Neural crest cell (in vitro differentiated cells): ENCODE measurements around the gene RNF150. TPM values are rescaled to one million over a fixed set of nuclear protein-coding genes. Genes with fewer than 3 reads are reported as not detected.

Source experiments
- DNase-seq: peaks from one replicate; pipeline ENCODE4 v3.0.0; 2021; ENCODE audit warnings: low read depth, mixed read lengths, low spot score
- H3K27ac Mint-ChIP-seq: one replicate; pipeline ENCODE4 v1.8.0; 2021; ENCODE audit warnings: mild to moderate bottlenecking, mixed read lengths; ENCODE audit not compliant: unreplicated experiment
- H3K27me3 Mint-ChIP-seq: 2 replicates; pipeline ENCODE4 v1.8.0; 2021; ENCODE audit warnings: low read depth, mild to moderate bottlenecking, mixed read lengths
- H3K36me3 Mint-ChIP-seq: 2 replicates; pipeline ENCODE4 v1.8.0; 2021; ENCODE audit warnings: low read depth, mild to moderate bottlenecking, mixed read lengths
- H3K4me1 Mint-ChIP-seq: 2 replicates; pipeline ENCODE4 v1.8.0; 2021; ENCODE audit warnings: mixed read lengths
- H3K4me3 Mint-ChIP-seq: one replicate; pipeline ENCODE4 v1.8.0; 2021; ENCODE audit warnings: mild to moderate bottlenecking, mixed read lengths
- H3K9me3 Mint-ChIP-seq: 2 replicates; pipeline ENCODE4 v1.8.0; 2021; ENCODE audit warnings: mixed read lengths
- total RNA-seq: library from RNA; stranded (reverse); gene quantifications from 2 replicates; pipeline ENCODE4 v1.2.1, GENCODE V29; 2021
- TF ChIP-seq, protein P1 (sequence below): fragments of 200-600 bp; sonication (generic); conservative IDR thresholded peaks from 2 replicates; pipeline ENCODE4 v1.5.0; 2021; ENCODE audit warnings: antibody characterized with exemption, mild to moderate bottlenecking

The RNF150 gene
- total RNA-seq, 1 donor from 2014 or later = 23.3 TPM

DNA sequence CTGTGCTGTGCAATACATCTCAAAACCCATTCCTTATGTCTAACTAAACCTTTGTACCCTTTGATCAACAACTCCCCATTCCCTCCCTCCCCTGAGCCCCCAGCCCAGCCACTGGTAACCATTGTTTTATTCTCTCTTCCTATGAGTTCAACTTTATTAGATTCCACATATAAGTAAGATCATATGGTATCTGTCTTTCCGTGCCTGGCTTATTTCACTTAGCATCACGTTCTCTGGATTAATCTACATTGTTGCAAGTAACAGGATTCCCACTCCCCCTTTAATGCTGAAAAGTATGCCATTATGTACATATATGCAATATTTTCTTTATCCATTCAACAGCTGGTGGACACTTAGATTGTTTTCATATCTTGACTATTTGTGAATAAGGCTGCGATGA lies 119.4 kb downstream of the RNF150 start:
- H3K4me3 Mint-ChIP-seq = no peak overlapping the region
- H3K4me1 Mint-ChIP-seq = no peaks in the 10 kb centered on the region
- H3K27ac Mint-ChIP-seq = no peak overlapping the region
- peaks cover 2% of the 10 kb centered on the region for H3K9me3 Mint-ChIP-seq
- no peak for DNase-seq
- TF ChIP-seq, protein P1, sequence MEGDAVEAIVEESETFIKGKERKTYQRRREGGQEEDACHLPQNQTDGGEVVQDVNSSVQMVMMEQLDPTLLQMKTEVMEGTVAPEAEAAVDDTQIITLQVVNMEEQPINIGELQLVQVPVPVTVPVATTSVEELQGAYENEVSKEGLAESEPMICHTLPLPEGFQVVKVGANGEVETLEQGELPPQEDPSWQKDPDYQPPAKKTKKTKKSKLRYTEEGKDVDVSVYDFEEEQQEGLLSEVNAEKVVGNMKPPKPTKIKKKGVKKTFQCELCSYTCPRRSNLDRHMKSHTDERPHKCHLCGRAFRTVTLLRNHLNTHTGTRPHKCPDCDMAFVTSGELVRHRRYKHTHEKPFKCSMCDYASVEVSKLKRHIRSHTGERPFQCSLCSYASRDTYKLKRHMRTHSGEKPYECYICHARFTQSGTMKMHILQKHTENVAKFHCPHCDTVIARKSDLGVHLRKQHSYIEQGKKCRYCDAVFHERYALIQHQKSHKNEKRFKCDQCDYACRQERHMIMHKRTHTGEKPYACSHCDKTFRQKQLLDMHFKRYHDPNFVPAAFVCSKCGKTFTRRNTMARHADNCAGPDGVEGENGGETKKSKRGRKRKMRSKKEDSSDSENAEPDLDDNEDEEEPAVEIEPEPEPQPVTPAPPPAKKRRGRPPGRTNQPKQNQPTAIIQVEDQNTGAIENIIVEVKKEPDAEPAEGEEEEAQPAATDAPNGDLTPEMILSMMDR = no peak
- H3K36me3 Mint-ChIP-seq = peaks cover 3% of the 10 kb centered on the region
- no peaks in the 10 kb centered on the region for H3K27me3 Mint-ChIP-seq

DNA sequence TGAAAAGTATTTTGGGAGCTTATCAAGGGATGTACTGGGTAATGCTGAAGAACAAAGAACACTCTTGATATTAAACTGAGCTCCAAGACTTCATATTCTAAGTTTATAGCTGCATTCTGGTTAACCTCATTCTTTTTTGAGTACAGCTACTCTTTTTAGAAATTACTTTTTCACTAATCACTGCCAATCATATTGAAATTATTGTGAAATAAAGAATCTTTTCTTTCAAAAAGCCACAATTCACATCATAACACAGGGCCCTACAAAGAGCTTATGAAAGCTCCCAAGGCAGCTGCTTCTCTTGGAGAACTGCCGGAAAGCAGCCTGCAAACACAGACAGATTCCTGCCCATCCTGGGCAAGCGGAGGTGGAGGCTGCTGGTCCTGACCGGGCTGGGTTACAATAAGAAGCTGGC lies 121.4 kb downstream of the RNF150 start:
- DNase-seq = no peak
- Mint-ChIP-seq H3K4me3 (no peak overlapping the region), H3K9me3 (peaks cover 2% of the 10 kb centered on the region), H3K27me3 (no peaks in the 10 kb centered on the region), H3K4me1 (no peaks in the 10 kb centered on the region), H3K36me3 (peaks cover 3% of the 10 kb centered on the region), H3K27ac (no peak overlapping the region)
- TF ChIP-seq, protein P1 = no peak

DNA sequence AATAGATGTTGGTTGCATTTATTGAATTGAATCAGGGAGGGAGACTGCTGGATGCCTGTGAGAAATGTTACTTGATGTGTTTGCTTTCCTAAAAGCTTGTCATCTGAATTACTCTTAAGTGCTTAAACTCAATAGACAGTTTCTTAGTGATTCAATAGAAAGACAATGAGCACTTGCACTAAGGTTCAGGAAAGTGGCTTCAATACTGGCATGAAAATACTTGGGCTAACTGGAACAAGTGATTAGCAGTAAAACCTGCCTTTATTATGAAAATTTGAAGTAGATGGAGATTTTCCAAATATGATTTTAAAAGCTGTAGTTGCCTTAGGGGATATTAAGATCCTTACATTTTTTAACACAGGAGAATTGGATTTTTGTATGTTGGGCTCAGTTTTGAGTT lies 123.3 kb downstream of the RNF150 start:
- Mint-ChIP-seq H3K27ac (no peak overlapping the region), H3K27me3 (no peaks in the 10 kb centered on the region), H3K36me3 (peaks cover 3% of the 10 kb centered on the region), H3K9me3 (peaks cover 7% of the 10 kb centered on the region), H3K4me1 (no peaks in the 10 kb centered on the region), H3K4me3 (no peak overlapping the region)
- DNase-seq = no peak
- TF ChIP-seq, protein P1 = no peak

DNA sequence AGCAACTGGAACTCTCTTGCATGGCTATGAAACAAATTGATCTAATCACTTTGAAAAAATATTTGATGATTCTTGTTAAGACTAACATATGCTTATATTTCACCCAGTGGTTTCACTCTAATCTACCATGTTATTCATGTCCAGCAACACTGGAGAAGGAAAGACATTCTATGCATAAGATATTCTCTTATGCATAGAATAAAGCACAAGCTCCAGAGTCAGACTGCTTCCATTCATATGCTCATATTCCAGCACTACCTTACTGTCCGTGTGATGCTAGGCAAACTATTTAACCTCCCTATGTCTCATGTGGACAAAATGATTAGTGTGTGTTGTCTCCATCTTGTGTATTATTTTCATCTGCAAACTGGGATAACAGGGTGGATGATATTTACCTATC lies 124.1 kb downstream of the RNF150 start:
- no peaks in the 10 kb centered on the region for H3K4me1 Mint-ChIP-seq
- no peak overlapping the region for H3K27ac Mint-ChIP-seq
- peaks cover 3% of the 10 kb centered on the region for H3K36me3 Mint-ChIP-seq
- H3K4me3 Mint-ChIP-seq = no peak overlapping the region
- H3K9me3 Mint-ChIP-seq = peaks cover 7% of the 10 kb centered on the region
- TF ChIP-seq, protein P1 = no peak
- no peaks in the 10 kb centered on the region for H3K27me3 Mint-ChIP-seq
- no peak for DNase-seq

DNA sequence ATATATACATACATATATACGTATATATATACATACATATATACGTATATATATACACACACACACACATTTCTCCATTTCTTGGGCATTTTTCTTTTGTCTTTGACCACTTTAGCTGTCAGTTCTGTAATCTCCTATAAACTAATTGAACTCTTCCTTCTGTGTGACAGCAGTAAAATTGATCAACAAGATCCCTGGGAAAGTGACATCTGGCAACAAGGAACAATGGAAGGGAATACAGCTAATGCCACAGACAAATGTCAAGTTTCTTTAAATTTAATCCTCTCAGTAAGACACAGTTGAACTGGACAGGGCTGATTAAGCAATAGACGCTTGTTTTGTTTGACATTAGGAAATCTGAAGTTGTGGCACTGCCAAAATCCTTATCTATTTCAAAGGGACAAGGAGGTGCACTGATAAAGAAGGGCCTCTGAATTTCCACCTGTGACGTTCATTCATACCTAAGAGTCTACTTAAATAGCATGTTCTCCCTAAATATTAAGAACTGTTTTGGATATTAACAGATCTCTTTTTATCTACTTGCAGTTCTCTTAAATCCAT lies 126.9 kb downstream of the RNF150 start:
- Mint-ChIP-seq H3K27me3 (no peaks in the 10 kb centered on the region), H3K36me3 (peaks cover 3% of the 10 kb centered on the region), H3K27ac (no peak overlapping the region), H3K4me1 (no peaks in the 10 kb centered on the region), H3K4me3 (no peak overlapping the region), H3K9me3 (peaks cover 7% of the 10 kb centered on the region)
- no peak for DNase-seq
- TF ChIP-seq, protein P1 = no peak
